ENCODE results near the gene DHRS2. TPM values are rescaled to one million over a fixed set of nuclear protein-coding genes. Genes with fewer than 3 reads are reported as not detected.

Gene DHRS2
- total and polyA plus RNA-seq, 2 of the 13 experiments (the other 11 are each of a cell fraction or from before 2014, with no cell fraction given), result 1,621 to 3,021 TPM

- peak; percentile 81 for TF ChIP-seq ZNF674 (CRISPR knock-in tag; IDR thresholded peaks at IDR 0.05; ENCODE audit: low read depth)
- no peak for TF ChIP-seq NFAT5 (CRISPR knock-in tag; IDR thresholded peaks at IDR 0.05)
- TF ChIP-seq ZNF274 (CRISPR knock-in tag; IDR thresholded peaks at IDR 0.05), result no peak
- TF ChIP-seq TMF1 (CRISPR knock-in tag; IDR thresholded peaks at IDR 0.05; ENCODE audit: low read depth), result peak; percentile 99
- peak; percentile 100 for TF ChIP-seq FIP1L1 (IDR thresholded peaks at IDR 0.05; ENCODE audit: borderline replicate concordance, insufficient read depth, low read depth, low read length)
- TF ChIP-seq FOXK2 (IDR thresholded peaks at IDR 0.05), result 0 out of 2 replicates have a peak, but pooled peaks have one; percentile 34
- no peak for TF ChIP-seq DBP (CRISPR knock-in tag; IDR thresholded peaks at IDR 0.05; ENCODE audit: not compliant biosample characterization)
- peak; percentile 86; the same call in 1 of the 2 replicates for TF ChIP-seq ZNF567 (CRISPR knock-in tag; IDR thresholded peaks at IDR 0.05; ENCODE audit: borderline replicate concordance)
- peak; percentile 99 for TF ChIP-seq ZNF781 (CRISPR knock-in tag; IDR thresholded peaks at IDR 0.05; ENCODE audit: borderline replicate concordance, not compliant biosample characterization)
- peak; percentile 81 for TF ChIP-seq SMAD1 (CRISPR knock-in tag; IDR thresholded peaks at IDR 0.05; ENCODE audit: borderline replicate concordance, low read depth)
- peak; percentile 42; the same call in 1 of the 2 replicates for TF ChIP-seq SMC3 (IDR thresholded peaks at IDR 0.05; ENCODE audit: low read length)
- peak; percentile 98 for TF ChIP-seq ZNF546 (CRISPR knock-in tag; conservative IDR thresholded peaks at IDR 0.05)
- TF ChIP-seq KLF6 (CRISPR knock-in tag; IDR thresholded peaks at IDR 0.05), result peak; percentile 99
- peak; percentile 94; the same call in 1 of the 2 replicates for TF ChIP-seq ZSCAN29 (CRISPR knock-in tag; conservative IDR thresholded peaks at IDR 0.05)
- no peak for TF ChIP-seq ZNF777 (CRISPR knock-in tag; IDR thresholded peaks at IDR 0.05)
- TF ChIP-seq ZKSCAN8 (CRISPR knock-in tag; IDR thresholded peaks at IDR 0.05; ENCODE audit: borderline replicate concordance), result peak; percentile 98
- TF ChIP-seq TAF15 (IDR thresholded peaks at IDR 0.05; ENCODE audit: low read depth, low read length, poor library complexity, severe bottlenecking), result no peak
- TF ChIP-seq HOXA3 (CRISPR knock-in tag; IDR thresholded peaks at IDR 0.05), result no peak
- no peak for TF ChIP-seq FOXP4 (CRISPR knock-in tag; IDR thresholded peaks at IDR 0.05)
- no peak for TF ChIP-seq PTBP1 (IDR thresholded peaks at IDR 0.05; ENCODE audit: low read depth, low read length, poor library complexity, severe bottlenecking)
- no peak for TF ChIP-seq JUND (CRISPR knock-in tag; IDR thresholded peaks at IDR 0.05)
- TF ChIP-seq ZNF232 (CRISPR knock-in tag; IDR thresholded peaks at IDR 0.05; ENCODE audit: borderline replicate concordance), result no peak
Measured at GRCh38 chr14:23636317-23637211, at the start of gene DHRS2 (continued).

Measured in HepG2 (cell line).